Stimulated activated CD8-positive, alpha-beta memory T cell treated with anti-CD3 and anti-CD28 coated beads, Interleukin-15, amount 100 ng/mL, for 48 hours (primary cell): Measurements from ENCODE around the gene GRID1.
A peak's percentile ranks its signal among the peaks of the same experiment; 100 is the strongest.

Source experiments
- DNase-seq, 2 donors: peaks; one replicate each; pipeline ENCODE4 v3.0.0-alpha.2; 2020; ENCODE audit warnings: low read depth in 2 of 2

The GRID1 gene

DNA sequence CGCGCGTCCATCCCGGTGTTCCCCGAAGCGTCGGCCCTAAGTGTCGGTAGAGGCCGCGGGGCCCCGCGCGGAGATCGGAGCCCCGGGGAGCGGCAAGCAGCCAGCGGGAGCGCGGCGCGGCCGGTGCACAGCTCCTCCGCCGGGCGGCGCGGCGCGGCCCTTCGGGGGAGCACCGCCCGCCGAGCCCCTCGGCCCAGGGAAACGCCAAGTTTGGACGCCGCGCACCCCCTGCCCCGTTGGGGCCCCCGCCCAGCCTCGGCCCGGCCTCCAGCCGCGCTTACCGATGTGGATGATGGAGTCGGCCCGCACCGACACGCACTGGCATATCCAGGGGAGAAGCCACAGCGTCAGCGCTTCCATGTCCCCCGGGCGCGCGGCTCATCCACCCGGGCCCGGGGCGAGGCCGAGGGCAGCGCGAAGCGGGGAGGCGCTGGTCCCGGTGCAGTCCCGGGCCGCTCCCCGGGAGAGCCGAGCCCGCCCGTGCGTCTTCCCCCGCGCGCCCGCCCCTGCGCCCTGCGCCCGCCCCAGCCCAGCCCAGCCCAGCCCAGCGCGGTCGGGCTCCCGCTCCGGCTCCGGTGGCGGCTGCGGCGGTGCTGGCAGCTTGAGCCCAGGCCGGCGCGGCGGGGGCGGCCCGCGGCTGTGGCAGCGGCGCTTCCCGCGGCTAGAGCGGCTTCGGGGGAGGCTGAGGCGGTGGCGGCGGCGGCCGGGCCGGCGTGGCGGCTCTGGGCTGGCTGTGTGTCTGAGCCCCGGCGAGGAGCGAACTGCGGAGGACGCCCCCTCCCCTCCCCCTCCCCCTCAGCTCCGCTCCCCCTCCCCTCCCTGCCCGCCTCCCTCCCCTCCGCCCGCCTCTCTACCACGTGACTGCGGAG, at the start of gene GRID1:
TSS of gene GRID1 (minus strand) at position 763 of the 869 bp plus-strand sequence.
- DNase-seq = no peak

DNA sequence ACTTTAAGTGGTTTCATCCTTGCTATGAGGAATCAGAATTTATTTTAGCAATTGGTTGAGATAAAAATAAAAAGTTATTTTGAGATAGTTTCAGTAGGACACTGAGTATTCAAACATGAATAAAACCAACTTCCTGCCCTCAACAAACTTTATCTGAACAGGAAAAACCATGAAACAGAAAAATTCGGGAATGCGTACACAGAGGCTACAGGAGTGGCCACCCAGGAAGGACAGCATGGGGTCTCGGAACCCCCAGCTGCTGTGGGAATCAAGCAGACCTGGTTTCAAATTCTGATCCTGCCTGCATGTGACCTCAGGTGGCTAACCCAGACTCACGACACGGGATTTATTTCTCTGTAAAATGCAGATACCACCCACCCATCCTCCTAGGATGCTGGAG, 49.0 kb upstream of the GRID1 start:
- DNase-seq = no peak

DNA sequence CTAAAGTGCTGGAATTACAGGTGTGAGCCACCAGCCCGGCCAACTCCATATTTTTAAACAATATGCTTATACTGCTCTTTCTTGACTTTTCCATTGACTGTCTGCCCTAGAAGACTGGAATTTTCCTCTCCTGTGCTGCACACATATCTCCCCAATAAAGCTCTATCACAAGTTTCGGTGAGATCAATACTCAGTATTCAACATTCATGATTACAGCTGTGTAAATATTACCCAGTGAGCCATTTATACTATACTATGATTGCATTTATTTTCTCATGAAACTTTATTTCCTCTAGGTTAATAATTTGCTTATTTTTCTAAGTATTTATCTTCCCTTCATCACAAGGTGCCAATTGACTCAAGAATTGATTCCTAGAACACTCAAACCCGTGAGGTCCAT, 48.5 kb upstream of the GRID1 start:
- no peak for DNase-seq

DNA sequence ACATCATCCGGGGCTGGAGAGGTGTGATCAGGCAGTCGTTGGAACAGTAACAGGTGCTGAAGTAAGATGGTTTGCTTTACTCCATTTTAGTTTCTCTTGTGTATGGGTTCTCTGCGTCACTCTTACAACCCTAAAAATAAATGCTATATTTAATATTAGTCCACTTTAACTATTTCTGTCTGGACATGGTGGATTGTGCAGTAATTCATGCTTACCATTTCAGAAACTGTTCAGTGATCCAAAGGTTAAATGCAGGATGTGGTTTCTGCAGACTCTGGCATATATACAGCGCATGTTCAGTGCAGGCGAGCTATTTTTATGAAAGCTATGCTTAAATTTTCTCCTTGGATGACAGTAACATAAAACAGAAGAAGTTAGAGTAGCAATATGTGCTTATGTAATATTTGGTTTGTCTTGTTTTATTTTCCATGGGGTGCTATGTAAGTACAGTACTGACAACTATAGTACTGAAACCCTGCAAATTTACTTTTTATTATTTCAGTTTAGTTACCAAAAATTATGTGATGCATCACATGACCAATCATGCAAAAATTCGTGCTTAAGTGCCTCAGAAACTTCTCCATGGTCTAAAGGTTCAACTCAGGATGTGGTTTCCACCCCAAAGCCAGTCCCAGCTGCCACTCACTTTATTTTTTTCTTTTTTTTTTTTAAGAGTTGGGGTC, 46.6 kb upstream of the GRID1 start:
- no peak for DNase-seq

DNA sequence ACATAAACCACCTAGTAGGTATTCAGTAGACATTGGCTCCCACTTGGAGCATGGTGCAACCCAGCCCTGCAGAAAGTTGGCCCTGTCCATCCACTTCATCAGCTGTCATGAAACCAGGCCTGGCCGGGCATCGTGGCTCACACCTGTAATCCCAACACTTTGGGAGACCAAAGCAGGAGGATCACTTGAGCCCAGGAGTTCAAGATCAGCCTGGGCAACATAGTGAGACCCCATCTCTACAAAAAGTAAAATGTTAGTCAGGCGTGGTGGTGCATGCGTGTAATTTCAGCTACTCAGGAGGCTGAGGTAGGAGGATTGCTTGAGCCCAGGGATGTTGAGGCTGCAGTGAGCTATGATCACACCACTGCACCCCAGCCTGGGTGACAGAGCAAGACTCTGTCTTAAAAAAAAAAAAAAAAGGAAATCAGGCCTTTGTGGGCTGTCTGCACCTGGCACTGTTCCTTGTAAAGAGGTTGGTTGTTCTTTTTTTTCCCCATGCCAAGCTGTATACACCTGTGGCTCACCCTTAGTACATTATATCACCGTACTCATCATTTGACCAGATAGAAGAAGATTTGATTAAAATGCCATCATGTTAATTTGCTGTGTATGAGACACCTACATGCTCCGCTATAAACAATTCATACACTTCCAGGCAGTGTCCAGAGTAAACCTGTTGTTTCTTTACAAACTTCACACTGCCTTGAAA, 45.4 kb upstream of the GRID1 start:
- no peak for DNase-seq

DNA sequence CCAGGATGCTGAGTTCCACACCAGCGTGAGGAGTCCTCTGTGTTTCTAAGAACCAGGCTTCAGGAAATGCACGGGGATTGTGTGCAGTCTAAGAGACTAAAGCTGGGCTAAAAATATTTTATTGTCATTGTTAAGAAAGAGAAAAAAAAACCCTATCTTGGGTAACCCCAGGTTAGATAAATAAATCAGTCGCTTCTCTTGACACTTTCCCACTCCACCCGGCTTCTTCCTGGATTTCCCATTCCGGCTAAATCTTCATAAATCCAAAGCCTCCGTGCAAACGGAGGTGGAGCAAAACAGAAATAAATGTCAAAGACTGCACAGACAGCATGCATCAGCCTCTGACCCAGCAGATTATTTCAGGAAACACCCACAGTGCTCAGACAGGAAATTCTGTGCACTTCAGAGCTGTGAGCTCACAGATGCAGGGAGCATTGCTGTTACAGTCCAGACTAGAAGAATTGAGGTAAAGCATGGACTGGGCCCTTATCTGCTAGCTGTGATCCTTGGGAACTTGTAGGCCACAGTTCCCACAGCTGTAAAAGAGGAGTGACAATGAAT, 44.8 kb upstream of the GRID1 start:
- peak in 1 of 2 donors; percentile 15 for DNase-seq

- DNase-seq = no peak
Observed at GRCh38 chr10:86410542-86411124, 44.0 kb upstream of the GRID1 start.

GRCh38 chr10:86409183-86409582, 42.6 kb upstream of the GRID1 start:
- DNase-seq = no peak

DNA sequence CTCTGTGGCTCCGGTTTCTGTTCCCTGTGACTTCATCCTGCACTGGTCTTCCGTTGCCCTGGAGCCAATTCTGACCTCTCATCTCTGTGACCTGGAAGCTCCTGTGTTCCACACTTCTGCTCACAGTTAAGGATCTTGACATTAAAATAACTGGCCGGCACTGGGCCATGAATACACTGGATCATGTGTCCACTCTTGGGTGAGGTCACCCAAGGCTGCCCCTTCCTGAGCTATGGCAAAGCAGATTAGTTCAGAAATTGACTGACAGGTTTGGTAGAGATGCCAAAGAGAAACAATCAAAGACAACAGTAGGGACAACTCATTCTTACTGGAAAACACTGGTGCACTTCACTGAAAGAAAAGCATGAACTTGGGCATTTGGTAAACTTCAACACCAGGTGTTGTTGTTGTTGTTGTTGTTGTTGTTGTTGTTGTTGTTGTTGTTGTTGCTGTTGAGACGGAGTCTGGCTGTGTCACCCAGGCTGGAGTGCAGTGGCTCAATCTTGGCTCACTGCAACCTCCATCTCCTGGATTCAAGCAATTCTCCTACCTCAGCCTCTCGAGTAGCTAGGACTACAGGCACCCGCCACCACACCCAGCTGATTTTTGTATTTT, 36.7 kb upstream of the GRID1 start:
- DNase-seq = no peak

DNA sequence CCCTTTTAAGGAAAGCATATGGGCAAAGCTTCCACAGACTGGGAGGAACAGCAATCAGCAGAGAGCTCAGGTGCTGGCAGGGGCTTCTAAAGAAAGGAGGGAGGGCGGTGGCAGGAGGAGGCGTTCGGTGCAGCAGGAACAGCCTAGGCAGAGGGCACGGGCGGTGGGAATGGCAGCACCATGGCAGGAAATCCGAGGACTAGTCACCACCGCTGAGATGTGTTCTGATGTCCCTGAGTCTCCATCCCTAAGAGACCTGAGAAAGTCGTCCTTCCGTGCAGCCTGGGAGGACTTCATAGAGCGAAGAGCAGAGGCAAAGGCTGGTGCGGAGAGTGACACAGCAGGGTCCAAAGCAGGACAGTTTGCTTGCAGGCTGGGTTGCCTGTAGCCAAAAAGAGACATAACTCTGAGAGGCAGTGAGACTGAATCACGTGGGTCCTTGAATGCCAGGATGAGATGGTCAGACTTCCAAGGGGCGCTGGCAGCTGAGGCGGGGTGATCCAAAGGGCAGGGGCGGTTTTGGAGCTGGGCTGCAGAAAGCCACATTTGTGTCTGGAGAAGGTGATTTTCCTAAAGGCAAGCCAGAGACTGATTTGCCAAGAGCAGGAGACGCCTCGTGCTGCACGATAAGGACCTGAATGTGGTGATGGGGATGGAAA, 35.8 kb upstream of the GRID1 start:
- DNase-seq = no peak

DNA sequence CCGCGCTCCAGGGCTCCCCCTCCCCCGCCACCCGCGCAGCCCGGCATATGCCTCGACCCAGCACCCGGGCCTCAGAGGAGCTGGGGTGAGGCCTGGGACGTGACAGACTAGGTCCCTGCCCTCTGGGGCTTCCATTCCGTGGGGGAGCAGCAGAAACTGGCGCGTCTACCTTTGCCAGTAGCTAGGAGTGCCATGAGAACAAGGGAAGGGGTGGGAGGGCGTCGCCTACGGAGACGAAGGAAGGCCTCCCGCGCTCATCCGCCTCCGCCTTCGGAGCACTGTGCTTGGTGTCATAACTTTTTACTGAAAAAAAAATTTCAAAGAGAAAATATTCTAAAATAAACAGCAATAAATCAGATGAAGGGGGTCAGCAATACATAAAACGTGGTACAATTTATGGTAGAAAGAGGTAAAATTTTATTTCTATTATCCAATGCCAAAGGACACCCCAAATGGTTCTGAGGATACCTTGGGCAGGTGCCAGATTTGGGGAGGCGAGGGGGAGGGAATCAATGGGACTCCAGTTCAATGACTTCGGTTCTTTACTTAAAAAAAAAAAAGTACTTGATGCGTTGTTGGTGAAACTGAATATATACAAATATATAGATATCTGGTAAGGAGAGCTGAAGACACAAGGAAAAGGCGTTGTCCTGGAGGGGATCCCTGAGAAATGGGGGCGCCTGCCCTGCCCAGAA, 35.1 kb upstream of the GRID1 start:
- no peak for DNase-seq

- DNase-seq = peak; percentile 57 to 71
Observed at GRCh38 chr10:86400705-86401587, 34.4 kb upstream of the GRID1 start.

DNA sequence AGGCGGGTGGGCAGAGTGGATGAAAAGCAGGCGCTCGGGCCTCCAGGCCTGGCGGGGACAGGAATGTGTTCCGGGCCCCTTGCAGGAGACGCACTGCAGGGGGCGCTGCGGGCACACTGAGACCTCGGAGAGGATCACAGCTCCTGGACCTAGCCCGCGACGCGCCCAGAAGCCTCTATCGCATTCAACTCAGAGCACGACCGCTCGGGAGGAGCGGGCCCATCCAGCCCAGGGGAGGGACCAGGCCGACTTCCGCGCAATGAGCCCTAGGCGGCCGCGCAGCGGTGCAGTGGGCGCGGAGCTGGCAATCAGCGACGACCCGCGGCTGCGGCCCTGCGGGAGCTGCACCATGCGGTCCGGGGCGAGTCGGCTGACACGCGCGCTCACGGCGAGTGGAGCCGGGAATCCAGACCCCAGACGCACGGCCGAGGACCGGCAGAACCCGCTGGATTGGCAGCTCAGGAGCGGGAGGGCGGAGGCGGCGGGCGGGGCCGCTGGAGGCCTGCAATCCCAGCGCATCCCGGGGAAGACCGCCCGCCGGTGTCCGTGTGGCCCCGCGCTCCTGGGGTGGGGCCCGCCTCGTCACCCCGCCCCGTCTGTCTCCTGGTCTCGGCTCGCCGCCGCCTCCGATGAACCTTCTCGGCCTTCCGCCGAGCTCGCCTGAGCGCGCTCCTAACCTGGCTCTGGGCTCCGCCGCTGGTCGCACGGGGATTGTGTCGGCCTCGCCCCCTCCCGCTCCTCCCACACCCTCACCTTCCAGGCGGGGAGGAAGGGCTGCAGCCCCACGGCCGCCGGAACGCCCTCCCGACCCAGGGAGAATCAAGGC, 33.5 kb upstream of the GRID1 start:
- DNase-seq = peak; percentile 89

GRCh38 chr10:86399514-86399878, 32.9 kb upstream of the GRID1 start:
- DNase-seq = no peak

GRCh38 chr10:86397120-86397519, 30.5 kb upstream of the GRID1 start:
- no peak for DNase-seq

DNA sequence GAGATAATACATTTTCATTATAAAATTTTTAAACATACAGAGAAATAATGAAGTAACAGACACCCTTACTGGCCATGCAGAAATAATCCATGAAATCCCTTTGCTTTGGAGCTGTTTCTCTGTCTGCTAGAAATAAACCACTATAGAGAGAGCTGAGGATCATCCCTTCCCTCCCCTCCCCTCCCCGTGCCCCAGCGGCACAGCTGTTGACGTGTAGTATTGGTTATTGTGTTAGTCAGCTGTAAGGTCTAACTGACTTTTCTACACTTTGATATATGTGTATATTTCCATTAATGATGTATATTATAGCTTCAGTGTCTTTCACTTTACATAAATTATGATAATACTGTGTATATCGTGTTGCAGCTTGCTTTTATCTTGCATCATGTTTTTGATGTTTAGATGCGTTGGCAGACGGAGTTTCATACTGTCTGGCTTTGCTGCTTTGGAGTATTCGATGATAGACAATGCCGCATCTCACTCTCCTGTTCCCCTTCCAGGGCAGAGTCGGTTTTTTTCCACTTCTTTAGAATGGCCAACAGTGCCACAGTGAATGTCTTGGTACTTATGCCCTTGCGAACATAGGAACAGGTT, 27.4 kb upstream of the GRID1 start:
- DNase-seq = no peak

DNA sequence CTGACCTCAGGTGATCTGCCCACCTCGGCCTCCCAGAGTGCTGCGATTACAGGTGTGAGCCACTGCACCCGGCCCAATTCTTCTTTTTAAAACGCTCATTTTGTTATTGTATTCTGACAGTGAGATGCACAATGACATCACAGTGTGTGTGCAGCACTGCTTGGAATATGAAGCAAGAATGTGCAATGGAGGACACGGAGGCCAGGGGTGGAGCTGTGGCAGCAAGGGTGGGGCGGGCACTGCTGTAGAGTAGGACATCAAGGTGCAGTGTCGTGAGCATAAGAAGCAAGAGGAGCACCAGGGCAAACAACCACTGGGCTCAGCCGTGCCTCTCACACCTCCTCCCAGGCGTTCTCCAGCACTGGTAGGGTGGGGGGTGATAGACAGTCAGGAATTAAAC, 26.8 kb upstream of the GRID1 start:
- no peak for DNase-seq

- no peak for DNase-seq
Observed at GRCh38 chr10:86392723-86393094, 26.1 kb upstream of the GRID1 start.
